Prostate gland (tissue), 1 donor: ENCODE measurements around the gene MRPS27.

Experiments used
- POLR2A ChIP-seq: fragments of 450-650 bp; IDR thresholded peaks from one replicate; pipeline ENCODE4 v1.6.1; 2016; ENCODE audit warnings: antibody characterized with exemption, mild to moderate bottlenecking
- POLR2AphosphoS5 ChIP-seq: sonication (generic); formaldehyde crosslinking; IDR thresholded peaks from one replicate; pipeline ENCODE4 v1.6.1; 2017; ENCODE audit warnings: antibody characterized with exemption

GRCh38 chr5:72269411-72269780 is 50.6 kb downstream of the MRPS27 start:
- TF ChIP-seq POLR2A (no peak), POLR2AphosphoS5 (no peak)
